Naive thymus-derived CD4-positive, alpha-beta T cell (primary cell): ENCODE measurements around the gene PSME4. TPM values are rescaled to one million over a fixed set of nuclear protein-coding genes. Genes with fewer than 3 reads are reported as not detected.

Source experiments
- ATAC-seq: fragments of 150-1000 bp; cut with Tn5 transposase; 2 replicates; pipeline ENCODE4 v1.10.0; 2021; ENCODE audit warnings: mild to moderate bottlenecking, moderate library complexity
- CTCF ChIA-PET: fragments of 350-600 bp; sonication (Branson Sonifier 250); formaldehyde crosslinking; loops from one replicate; lab custom pipeline; 2021; ENCODE audit warnings: antibody characterized with exemption; lab: Charles Lee
- POLR2A ChIA-PET: fragments of 350-600 bp; sonication (Branson Sonifier 250); formaldehyde crosslinking; loops from one replicate; lab custom pipeline; 2021; ENCODE audit warnings: antibody characterized with exemption, inconsistent platforms; lab: Charles Lee
- DNase-seq, 9 donors: peaks; one replicate each; pipeline versions ENCODE4 v3.0.0 to v3.0.0-alpha.2; 2020 to 2022; ENCODE audit warnings: mixed read lengths in 1 of 9
- H3K27ac ChIP-seq: one replicate; pipeline ENCODE4 v1.7.0; 2013; ENCODE audit warnings: mild to moderate bottlenecking, low read depth, low read length, moderate library complexity
- H3K27me3 ChIP-seq, 2 donors: one replicate each; pipeline ENCODE4 v1.7.0; 2013; ENCODE audit warnings: low read length in 2 of 2, mild to moderate bottlenecking in 2 of 2, moderate library complexity in 2 of 2; ENCODE audit not compliant: control insufficient read depth in 2 of 2, insufficient read depth in 2 of 2
- H3K36me3 ChIP-seq, 3 experiments: 1 replicate in 2 of 3; 2 replicates in 1 of 3; pipeline ENCODE4 v1.7.0; 2013; ENCODE audit warnings: low read length in 3 of 3, mild to moderate bottlenecking in 3 of 3, moderate library complexity in 1 of 3; ENCODE audit not compliant: insufficient read depth in 3 of 3, control insufficient read depth in 2 of 3
- H3K4me1 ChIP-seq, 2 donors: one replicate each; pipeline ENCODE4 v1.7.0; 2013; ENCODE audit warnings: low read length in 2 of 2, mild to moderate bottlenecking in 2 of 2, moderate library complexity in 1 of 2; ENCODE audit not compliant: control insufficient read depth in 2 of 2, insufficient read depth in 2 of 2
- H3K4me3 ChIP-seq: 2 replicates; pipeline ENCODE4 v1.7.0; 2013; ENCODE audit warnings: mild to moderate bottlenecking, low read length
- H3K9me3 ChIP-seq, 3 experiments: 1 replicate in 2 of 3; 2 replicates in 1 of 3; pipeline ENCODE4 v1.7.0; 2013; ENCODE audit warnings: low read length in 3 of 3; ENCODE audit not compliant: control insufficient read depth in 2 of 3
- H3K27ac Mint-ChIP-seq, 9 donors: one replicate each; pipeline ENCODE4 v1.8.0; 2020 to 2022; ENCODE audit warnings: mixed read lengths in 9 of 9, mild to moderate bottlenecking in 8 of 9, moderate library complexity in 5 of 9, inconsistent platforms in 2 of 9
- H3K27me3 Mint-ChIP-seq, 5 donors: one replicate each; pipeline ENCODE4 v1.8.0; 2021 to 2022; ENCODE audit warnings: mixed read lengths in 5 of 5, mild to moderate bottlenecking in 1 of 5
- H3K36me3 Mint-ChIP-seq, 5 donors: one replicate each; pipeline ENCODE4 v1.8.0; 2020 to 2022; ENCODE audit warnings: mixed read lengths in 5 of 5, mild to moderate bottlenecking in 3 of 5, inconsistent platforms in 1 of 5
- H3K4me1 Mint-ChIP-seq, 7 donors: one replicate each; pipeline ENCODE4 v1.8.0; 2020 to 2022; ENCODE audit warnings: mixed read lengths in 7 of 7, mild to moderate bottlenecking in 3 of 7, inconsistent platforms in 1 of 7
- H3K4me3 Mint-ChIP-seq, 10 donors: one replicate each; pipeline ENCODE4 v1.8.0; 2020 to 2022; ENCODE audit warnings: mild to moderate bottlenecking in 10 of 10, mixed read lengths in 10 of 10, moderate library complexity in 6 of 10, inconsistent platforms in 2 of 10
- H3K9me3 Mint-ChIP-seq, 11 donors: one replicate each; pipeline ENCODE4 v1.8.0; 2020 to 2022; ENCODE audit warnings: mixed read lengths in 11 of 11, mild to moderate bottlenecking in 4 of 11, inconsistent platforms in 1 of 11, moderate library complexity in 1 of 11
- intact Hi-C, 2 donors: fragments of 100-400 bp; cut with micrococcal nuclease; formaldehyde crosslinking; loops; one replicate each; pipeline ENCODE4 v1.15.1; 2023
- polyA plus RNA-seq, 2 donors: library from polyadenylated mRNA; unstranded; fragments of 300-500 nt; fragmentation: Illumina TruSeq; gene quantifications; one replicate each; pipeline ENCODE4 v1.2.3, GENCODE V29; 2021
- total RNA-seq, 6 experiments: library from RNA in 5 of 6; stranded (reverse) in 5 of 6; gene quantifications; 1 replicate in 5 of 6; 2 replicates in 1 of 6; pipeline ENCODE4 v1.2.3 and lab custom pipeline; 2021 to 2026

Gene PSME4
- total and polyA plus RNA-seq, 7 experiments from 2014 or later, result 2.4 to 80.1 (median 53.3) TPM

GRCh38 chr2:53911434-53912189 lies 59.2 kb downstream of the PSME4 start:
- CTCF ChIA-PET, result no interaction called here
- POLR2A ChIA-PET, result interaction anchor here (0.6 to 0.7 kb wide), 2 partner anchors 74 to 1545 kb away, joined by 3 read pairs; no protein-coding TSS in a partner anchor
- Histone ChIP-seq H3K4me3 (no peak overlapping the region), H3K27me3 (no peaks in the 10 kb centered on the region), H3K36me3 (peaks cover 10 to 25% (median 16%) of the 10 kb centered on the region in 3 experiments), H3K27ac (no peak overlapping the region), H3K4me1 (no peaks in the 10 kb centered on the region), H3K9me3 (no peaks in the 10 kb centered on the region)
- intact Hi-C loops, result loop anchor here in 1 of 2 donors (10.0 kb wide), 1 partner anchor 793 kb away; no protein-coding TSS in a partner anchor
- Mint-ChIP-seq H3K36me3 (peaks cover 8 to 42% (median 21%) of the 10 kb centered on the region in 5 donors), H3K27ac (peak overlapping the region in 2 of 9 donors; percentile 2 to 22), H3K9me3 (no peaks in the 10 kb centered on the region), H3K4me1 (peaks cover 8 to 14% (median 9%) of the 10 kb centered on the region in 7 donors), H3K4me3 (no peak overlapping the region), H3K27me3 (no peaks in the 10 kb centered on the region)
- DNase-seq, result no peak
- ATAC-seq, result no peak

GRCh38 chr2:53907582-53907981 lies 63.2 kb downstream of the PSME4 start:
- ATAC-seq (no peak), DNase-seq (no peak)
- no peaks in the 10 kb centered on the region for H3K9me3 ChIP-seq
- peaks cover 0 to 5% (median 0%) of the 10 kb centered on the region in 7 donors for H3K4me1 Mint-ChIP-seq
- no peaks in the 10 kb centered on the region for H3K27me3 ChIP-seq
- POLR2A ChIA-PET, result no interaction called here
- peaks cover 16 to 59% (median 26%) of the 10 kb centered on the region in 3 experiments for H3K36me3 ChIP-seq
- H3K36me3 Mint-ChIP-seq, result peaks cover 16 to 52% (median 27%) of the 10 kb centered on the region in 5 donors
- H3K9me3 Mint-ChIP-seq, result no peaks in the 10 kb centered on the region
- CTCF ChIA-PET, result interaction anchor here (0.6 to 0.8 kb wide), 2 partner anchors 107 to 1612 kb away, joined by 3 to 5 read pairs; partner anchors contain the start of gene CFAP36
- peak overlapping the region in 1 of 9 donors; percentile 26 for H3K27ac Mint-ChIP-seq
- intact Hi-C loops, result no loop called here
- H3K27me3 Mint-ChIP-seq, result no peaks in the 10 kb centered on the region
- no peaks in the 10 kb centered on the region for H3K4me1 ChIP-seq
- H3K4me3 Mint-ChIP-seq, result no peak overlapping the region
- no peak overlapping the region for H3K27ac ChIP-seq
- H3K4me3 ChIP-seq, result no peak overlapping the region

GRCh38 chr2:53905396-53905795 lies 65.4 kb downstream of the PSME4 start:
- POLR2A ChIA-PET, result no interaction called here
- no peak for ATAC-seq

DNA sequence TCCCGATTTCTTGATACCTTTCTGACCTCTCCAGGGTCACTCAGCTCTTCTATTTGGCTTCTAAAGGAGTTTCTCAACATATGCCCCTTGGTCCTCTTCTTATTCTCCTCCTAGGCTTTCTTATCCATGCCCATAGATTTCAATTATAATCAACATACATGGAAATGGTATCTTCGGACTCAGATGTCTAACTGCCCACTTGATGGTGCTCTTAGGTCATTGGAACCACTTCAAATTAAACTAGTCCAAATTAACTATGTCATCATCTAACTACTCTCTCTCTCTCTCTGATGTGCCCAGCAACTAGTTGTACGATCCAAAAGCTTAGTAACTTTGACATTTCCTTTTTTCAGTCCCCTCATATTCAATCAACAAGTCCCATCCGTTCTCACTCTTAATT lies 67.8 kb downstream of the PSME4 start:
- Mint-ChIP-seq H3K27ac (peak overlapping the region in 6 of 9 donors; percentile 3 to 39 (median 24)), H3K4me1 (peaks cover 0 to 5% (median 0%) of the 10 kb centered on the region in 7 donors), H3K9me3 (no peaks in the 10 kb centered on the region), H3K4me3 (no peak overlapping the region), H3K36me3 (peaks cover 16 to 62% (median 39%) of the 10 kb centered on the region in 5 donors), H3K27me3 (no peaks in the 10 kb centered on the region)
- no peak for ATAC-seq
- no peak for DNase-seq
- H3K27ac ChIP-seq, result no peak overlapping the region
- POLR2A ChIA-PET, result no interaction called here
- no peaks in the 10 kb centered on the region for H3K27me3 ChIP-seq
- H3K9me3 ChIP-seq, result no peaks in the 10 kb centered on the region
- no peaks in the 10 kb centered on the region for H3K4me1 ChIP-seq
- intact Hi-C loops, result no loop called here
- no peak overlapping the region for H3K4me3 ChIP-seq
- peaks cover 7 to 85% (median 38%) of the 10 kb centered on the region in 3 experiments for H3K36me3 ChIP-seq
- CTCF ChIA-PET, result no interaction called here

More at GRCh38 chr2:53905396-53905795, 65.4 kb downstream of the PSME4 start:
- H3K4me3 ChIP-seq, result no peak overlapping the region
- no peak for DNase-seq
- no peaks in the 10 kb centered on the region for H3K27me3 ChIP-seq
- no peaks in the 10 kb centered on the region for H3K27me3 Mint-ChIP-seq
- CTCF ChIA-PET, result no interaction called here
- peaks cover 0 to 5% (median 0%) of the 10 kb centered on the region in 7 donors for H3K4me1 Mint-ChIP-seq
- no peak overlapping the region for H3K27ac ChIP-seq
- no peak overlapping the region for H3K4me3 Mint-ChIP-seq
- H3K9me3 ChIP-seq, result no peaks in the 10 kb centered on the region
- intact Hi-C loops, result no loop called here
- H3K4me1 ChIP-seq, result no peaks in the 10 kb centered on the region
- H3K9me3 Mint-ChIP-seq, result no peaks in the 10 kb centered on the region
- peaks cover 14 to 76% (median 32%) of the 10 kb centered on the region in 3 experiments for H3K36me3 ChIP-seq
- no peak overlapping the region for H3K27ac Mint-ChIP-seq
- H3K36me3 Mint-ChIP-seq, result peaks cover 16 to 61% (median 37%) of the 10 kb centered on the region in 5 donors

DNA sequence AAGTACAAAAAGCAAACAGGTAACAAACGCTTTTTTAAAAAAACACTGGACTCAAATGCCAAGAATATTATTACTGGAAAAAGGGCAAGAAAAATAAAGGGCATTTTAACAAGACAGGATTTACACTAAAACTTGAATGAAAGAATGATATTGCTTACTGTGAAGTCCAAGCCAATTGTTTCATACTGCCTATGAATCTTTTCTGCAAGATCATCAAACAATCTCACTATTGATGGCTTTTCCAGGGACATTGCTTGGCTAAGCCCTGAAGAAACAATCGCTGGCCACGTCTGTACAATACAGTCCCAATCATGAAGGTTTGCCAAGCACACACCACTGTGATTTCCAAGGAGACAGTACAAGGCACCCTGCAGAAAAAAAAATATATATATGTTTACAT lies 69.6 kb downstream of the PSME4 start:
- H3K27me3 ChIP-seq, result no peaks in the 10 kb centered on the region
- DNase-seq (no peak), ATAC-seq (no peak)
- POLR2A ChIA-PET, result no interaction called here
- H3K4me3 ChIP-seq, result no peak overlapping the region
- no peaks in the 10 kb centered on the region for H3K9me3 Mint-ChIP-seq
- intact Hi-C loops, result no loop called here
- CTCF ChIA-PET, result interaction anchor here (0.7 kb wide), 1 partner anchor 150 kb away, joined by 3 read pairs; no protein-coding TSS in a partner anchor
- no peaks in the 10 kb centered on the region for H3K27me3 Mint-ChIP-seq
- no peak overlapping the region for H3K27ac Mint-ChIP-seq
- peaks cover 12 to 53% (median 32%) of the 10 kb centered on the region in 5 donors for H3K36me3 Mint-ChIP-seq
- peaks cover 0 to 5% (median 0%) of the 10 kb centered on the region in 7 donors for H3K4me1 Mint-ChIP-seq
- H3K27ac ChIP-seq, result no peak overlapping the region
- no peak overlapping the region for H3K4me3 Mint-ChIP-seq
- H3K9me3 ChIP-seq, result no peaks in the 10 kb centered on the region
- peaks cover 0 to 84% (median 31%) of the 10 kb centered on the region in 3 experiments for H3K36me3 ChIP-seq
- no peaks in the 10 kb centered on the region for H3K4me1 ChIP-seq

DNA sequence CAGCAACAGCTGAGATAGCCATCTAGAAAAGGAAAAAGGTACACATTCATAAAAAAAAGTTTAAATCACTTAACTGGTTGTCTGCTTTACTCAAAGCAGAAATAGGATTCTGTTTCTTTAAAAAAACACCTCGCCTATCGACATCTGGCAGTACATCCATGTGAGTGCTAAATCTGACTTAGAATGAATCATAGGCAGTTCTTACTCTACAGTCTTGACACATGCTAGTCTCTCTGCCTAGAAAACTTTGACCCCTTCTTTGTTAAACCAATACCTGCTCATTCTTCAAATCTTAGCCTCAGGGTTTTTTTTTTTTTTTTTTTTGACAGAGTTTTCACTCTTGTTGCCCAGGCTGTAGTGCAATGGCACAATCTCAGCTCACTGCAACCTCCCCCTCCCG lies 73.9 kb downstream of the PSME4 start:
- H3K9me3 Mint-ChIP-seq, result no peaks in the 10 kb centered on the region
- no peak for ATAC-seq
- H3K4me1 Mint-ChIP-seq, result peaks cover 0 to 2% (median 0%) of the 10 kb centered on the region in 7 donors
- Histone ChIP-seq H3K36me3 (peaks cover 14 to 92% (median 30%) of the 10 kb centered on the region in 3 experiments), H3K27ac (no peak overlapping the region), H3K27me3 (no peaks in the 10 kb centered on the region), H3K4me3 (no peak overlapping the region), H3K4me1 (no peaks in the 10 kb centered on the region), H3K9me3 (no peaks in the 10 kb centered on the region)
- intact Hi-C loops, result loop anchor here in 1 of 2 donors (5.0 kb wide), 1 partner anchor 150 kb away; no protein-coding TSS in a partner anchor
- H3K4me3 Mint-ChIP-seq, result no peak overlapping the region
- peak overlapping the region in 1 of 9 donors; percentile 16 for H3K27ac Mint-ChIP-seq
- no peaks in the 10 kb centered on the region for H3K27me3 Mint-ChIP-seq
- DNase-seq, result no peak
- POLR2A ChIA-PET, result no interaction called here
- CTCF ChIA-PET, result no interaction called here
- peaks cover 16 to 64% (median 40%) of the 10 kb centered on the region in 5 donors for H3K36me3 Mint-ChIP-seq
